Measurements from ENCODE around the gene ZNF526.

ZNF526 gene

DNA sequence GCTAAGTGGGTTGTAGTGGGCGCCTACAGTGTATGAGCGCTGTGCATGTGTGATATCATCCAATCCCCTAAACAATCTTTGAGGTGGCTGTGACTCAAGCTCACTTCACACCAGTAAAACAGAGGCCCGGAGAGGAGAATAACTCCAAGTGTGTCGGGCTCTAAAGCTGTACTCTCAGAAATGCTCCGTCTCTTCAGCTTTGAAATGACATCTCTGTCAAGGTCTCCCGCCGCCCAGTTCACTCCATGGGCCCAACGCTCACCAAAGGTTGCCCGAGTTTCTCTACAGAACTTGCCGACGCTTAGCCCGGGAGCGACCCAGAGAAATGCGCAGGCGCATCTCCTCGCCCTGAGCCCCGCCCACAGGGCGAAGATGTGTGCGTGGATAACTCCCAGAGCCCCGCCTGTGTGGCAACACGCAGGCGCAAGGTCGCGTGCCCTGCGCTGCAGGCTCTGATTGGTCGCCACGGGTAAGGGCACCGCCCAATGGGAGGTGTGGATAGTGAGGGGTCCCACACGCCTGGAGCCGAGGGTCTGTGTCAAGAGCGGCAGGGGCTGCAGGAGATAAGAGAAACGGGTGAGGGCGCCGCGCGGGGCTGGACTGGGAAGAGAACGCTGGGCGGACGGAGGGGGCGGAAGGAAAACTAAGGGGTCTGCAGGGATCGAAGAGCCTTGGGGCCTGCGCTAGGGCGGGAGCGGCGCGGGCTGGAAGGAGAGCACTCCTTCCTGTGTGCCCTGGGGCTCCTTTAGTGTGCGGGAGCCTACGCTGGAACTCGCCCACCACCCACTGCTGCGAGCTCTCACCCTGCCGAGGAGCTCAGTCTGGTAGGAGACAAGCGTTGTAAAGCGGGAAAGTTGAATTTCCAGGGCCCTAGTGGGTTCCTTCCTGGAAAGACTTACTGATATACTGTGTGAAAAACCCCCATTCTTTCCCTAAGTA is at the start of gene ZNF526:
TSS of gene ZNF526 (plus strand) at position 501 of the 939 bp plus-strand sequence. CDS start 4,092 bp downstream, outside the sequence.
- DNase-seq = peak; percentile 97

GRCh38 chr19:42170715-42171114 is 49.4 kb upstream of the ZNF526 start:
- DNase-seq = no peak

- no peak for DNase-seq
Observed at GRCh38 chr19:42172261-42172660, 47.9 kb upstream of the ZNF526 start.

DNA sequence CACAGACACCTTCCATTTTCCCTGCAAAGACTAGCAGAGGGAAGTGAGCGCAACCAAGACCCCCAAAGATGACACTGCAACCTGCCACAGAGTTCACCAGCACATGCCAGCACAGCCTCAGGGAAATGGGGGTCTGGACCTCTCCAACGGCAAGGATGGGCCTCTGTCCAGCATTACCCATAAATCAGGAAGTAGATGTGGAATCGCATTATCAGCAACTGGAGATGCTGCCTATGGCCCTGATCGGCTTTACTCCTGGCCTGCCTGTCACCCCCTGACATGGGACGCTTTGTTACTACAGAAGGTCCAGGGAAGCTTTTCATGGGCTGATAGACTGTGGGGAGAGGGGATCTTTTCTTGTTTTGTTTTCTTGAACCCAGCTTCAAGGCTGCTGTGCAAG is 46.4 kb upstream of the ZNF526 start:
- no peak for DNase-seq

DNA sequence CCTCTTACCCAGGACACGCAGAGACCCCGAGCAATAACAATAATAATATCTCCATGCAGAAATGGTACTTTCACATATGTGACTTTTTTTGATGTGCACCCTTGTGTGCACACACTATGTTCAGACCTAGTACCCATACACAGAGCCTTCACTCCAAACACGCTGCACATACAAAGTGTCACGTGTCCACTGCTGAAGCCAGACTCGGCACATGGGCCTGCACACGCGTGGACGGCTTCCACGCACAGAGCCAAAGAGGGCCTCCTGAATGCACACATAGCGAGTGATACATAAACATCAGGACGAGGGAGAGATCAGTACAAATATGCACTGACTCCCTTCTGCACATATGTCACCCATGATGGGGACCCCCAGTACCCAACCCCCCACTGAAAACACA is 45.9 kb upstream of the ZNF526 start:
- DNase-seq = no peak

GRCh38 chr19:42174958-42175734 is 45.0 kb upstream of the ZNF526 start:
- no peak for DNase-seq

DNA sequence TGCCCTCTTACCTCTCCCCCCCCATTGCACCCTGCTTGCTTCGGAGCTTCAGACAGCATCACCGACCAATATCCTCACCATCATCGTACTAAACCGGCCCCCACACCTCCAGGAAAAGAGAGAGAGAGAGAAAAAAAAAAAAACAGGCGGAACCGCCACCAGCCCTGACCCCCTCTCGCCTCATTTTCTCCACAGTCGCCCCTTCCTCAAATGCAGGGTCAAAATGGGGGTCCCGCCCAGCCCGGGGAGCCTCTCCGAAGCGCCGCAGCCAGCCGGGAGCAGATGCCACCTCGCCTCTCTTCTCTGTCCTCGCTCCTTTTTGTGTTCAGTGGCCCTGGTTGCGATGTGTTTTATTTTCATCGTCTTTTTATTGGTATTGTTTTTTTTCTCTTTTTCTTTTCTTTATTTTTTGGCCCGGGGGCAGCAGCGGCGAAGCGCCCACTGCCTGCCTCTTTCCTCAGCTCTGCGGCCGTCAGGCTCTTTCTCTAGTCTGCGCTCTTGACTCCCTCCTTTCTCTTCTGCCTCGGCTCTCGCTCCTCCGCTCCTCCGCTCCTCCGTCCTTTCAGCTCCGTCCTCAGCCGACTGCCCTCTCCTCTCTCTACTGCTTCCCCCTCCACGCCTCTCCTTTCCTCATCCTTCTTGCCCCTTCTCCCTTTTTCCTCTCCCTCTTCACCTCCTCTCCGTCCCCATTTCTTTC is 44.0 kb upstream of the ZNF526 start:
- peak; percentile 13 for DNase-seq

DNA sequence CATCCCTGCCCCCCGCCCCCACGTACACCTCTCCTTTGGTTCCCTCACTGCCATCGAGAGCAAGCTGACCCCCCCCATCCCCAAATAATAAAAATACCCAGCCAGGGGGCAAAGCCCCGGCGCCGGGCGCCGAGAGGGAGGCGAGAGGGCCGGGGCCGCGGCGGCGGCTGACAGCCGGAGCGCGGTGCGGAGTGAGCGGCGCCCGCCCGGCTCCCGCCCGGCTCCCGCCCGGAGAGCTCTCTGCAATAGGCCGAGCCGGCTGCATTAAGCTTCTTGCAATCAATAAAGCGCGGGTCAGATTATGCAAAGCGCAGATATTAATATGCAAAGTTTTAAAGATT is 43.5 kb upstream of the ZNF526 start:
- no peak for DNase-seq

- DNase-seq = peak; percentile 79
Observed at GRCh38 chr19:42176990-42177685, 43.0 kb upstream of the ZNF526 start.

GRCh38 chr19:42177686-42178019 is 42.5 kb upstream of the ZNF526 start:
- DNase-seq = no peak

GRCh38 chr19:42178791-42179674 is 41.1 kb upstream of the ZNF526 start:
- DNase-seq = no peak

DNA sequence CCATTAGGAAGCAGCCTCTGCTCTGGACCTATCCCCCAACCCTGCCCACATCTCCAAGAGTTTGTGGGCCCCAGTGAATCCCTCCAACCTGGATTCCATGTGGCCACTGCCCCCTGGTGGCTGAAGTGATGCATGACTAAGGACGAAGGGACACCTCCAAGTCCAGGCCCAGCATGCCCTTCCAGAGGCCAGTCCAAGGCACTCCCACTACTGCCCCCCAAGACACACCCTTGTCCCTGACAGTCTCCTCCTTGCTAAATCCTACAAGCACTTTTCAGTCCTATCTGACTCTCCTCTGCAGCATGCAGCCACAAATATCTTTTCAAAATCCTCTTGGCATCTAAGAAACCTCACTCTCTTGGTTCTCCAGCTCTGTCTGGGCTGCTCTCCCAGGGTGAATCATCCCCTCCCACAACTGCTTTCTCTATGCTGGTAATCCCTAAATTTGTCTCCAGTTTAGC is 35.7 kb upstream of the ZNF526 start:
- peak; percentile 86 for DNase-seq

- peak; percentile 64 for DNase-seq
Observed at GRCh38 chr19:42185277-42185676, 34.8 kb upstream of the ZNF526 start.

DNA sequence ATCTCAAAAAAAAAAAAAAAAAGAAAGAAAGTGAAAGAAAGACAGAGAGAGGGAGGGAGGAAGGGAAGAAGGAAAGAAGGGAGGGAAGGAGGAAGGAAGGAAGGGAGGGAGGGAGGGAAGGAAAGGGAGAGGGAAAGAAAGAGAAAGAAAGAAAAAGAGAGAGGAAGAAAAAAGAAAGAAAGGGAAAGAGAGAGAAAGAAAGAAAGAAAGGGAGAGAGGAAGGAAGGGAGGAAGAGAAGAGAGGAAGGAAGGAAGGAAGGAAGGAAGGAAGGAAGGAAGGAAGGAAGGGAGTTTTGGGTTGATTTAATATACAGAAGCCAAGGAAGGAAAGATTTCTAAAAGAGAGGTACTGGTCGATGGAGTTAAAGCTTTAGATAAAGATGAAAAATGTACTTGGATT is 31.4 kb upstream of the ZNF526 start:
- DNase-seq = no peak

- DNase-seq = no peak
Observed at GRCh38 chr19:42189133-42189532, 31.0 kb upstream of the ZNF526 start.

GRCh38 chr19:42191330-42191729 is 28.8 kb upstream of the ZNF526 start:
- DNase-seq = no peak

DNA sequence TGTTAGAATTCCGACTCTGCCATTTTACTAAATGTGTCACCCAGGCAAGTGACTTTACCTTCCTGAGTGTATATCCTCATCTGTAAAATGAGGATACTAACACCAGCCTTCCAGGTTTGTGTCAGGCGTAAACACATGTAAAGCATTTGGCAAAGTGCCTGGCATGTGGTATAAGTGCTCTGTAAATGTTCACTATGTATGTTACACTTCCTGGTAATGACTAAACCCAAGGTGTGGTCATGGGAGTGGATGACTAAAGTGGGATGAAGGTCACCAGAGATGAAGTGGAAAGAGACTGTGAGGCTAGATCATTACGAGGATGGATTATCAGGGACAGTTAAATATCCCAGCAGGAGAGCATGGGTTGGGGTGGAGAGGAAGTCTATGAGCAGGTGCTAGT is 28.3 kb upstream of the ZNF526 start:
- DNase-seq = peak; percentile 77

DNA sequence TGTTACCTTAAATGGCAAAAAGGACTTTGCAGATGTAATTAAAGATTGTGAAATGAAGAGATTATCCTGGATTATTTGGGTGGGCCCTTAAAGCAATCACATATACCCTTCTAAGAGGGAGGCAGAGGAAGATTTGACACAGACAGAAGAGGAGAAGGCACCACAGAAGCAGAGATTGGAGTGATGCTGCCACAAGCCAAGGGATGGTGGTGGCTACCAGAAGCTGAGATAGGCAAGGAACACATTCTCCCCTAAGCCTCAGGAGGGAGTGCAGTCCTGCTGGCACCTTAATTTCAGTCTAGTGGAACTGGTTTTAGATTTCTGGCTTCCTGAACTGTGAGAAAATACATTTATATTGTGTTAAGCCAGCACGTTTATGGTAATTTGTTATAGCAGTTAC is 26.8 kb upstream of the ZNF526 start:
- no peak for DNase-seq

DNA sequence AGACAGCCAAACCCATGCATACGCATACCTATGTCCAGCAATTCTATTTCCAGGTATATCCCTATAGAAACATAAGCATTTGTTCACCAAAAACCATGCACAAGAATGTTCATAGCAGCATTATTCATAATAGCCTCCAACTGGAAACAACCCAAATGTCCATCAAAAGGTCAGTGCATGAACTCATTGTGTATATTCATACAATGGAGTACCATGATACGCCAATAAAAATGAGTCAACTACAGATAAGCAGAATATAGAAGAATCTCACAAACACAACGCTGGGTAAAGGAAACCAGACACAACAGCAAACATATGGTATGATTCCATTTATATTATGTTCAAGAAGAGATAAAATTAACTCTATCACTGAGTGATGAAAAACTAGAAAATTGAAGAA is 26.4 kb upstream of the ZNF526 start:
- DNase-seq = no peak

DNA sequence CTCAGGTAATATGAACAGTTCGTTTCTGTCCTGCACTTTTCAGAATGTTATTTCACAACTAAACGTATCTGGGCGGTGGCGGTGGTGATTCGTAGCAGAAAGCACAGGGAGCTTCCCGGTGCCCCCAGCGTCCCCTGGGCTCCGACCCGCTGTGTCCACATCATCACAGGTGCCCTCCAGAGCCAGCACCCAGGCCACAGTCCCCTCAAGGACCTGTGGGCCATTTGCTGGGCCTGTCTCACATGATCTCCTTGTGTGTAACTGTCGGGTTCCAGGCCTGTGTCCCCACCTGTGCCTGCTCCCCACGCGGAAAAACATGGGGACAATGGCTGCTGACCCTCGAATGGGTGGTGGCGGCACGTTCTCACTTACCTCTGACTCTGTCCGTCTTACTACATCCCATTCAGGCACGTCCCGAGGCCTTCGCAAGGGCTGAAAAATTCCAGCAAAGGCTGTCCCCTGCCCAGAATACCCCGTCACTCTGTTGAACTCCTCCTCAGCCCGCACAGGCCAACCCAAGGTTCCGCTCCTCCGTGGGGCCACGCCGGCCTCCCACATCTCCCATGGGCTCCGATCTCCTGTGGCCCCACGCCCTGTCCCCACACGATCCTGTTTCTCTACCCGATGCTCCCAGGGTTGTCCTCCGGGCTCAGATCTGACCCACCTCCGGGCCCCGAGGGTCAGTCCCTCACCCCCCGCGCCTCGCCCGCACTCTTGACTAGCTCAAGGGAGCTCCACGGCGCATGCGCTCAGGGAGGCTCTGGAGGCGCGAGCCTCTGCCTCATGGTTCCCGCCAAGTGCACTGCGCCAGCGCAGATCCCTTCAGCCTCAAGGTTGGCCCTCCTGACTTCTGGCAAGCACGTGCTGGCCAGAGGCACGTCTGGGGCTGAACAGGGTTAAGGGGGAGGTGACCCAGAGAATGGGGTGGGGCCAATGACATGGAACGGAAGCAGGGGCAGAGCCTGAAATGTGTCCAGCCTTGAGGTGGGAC is 23.8 kb upstream of the ZNF526 start:
- DNase-seq = no peak

Measured in fibroblast of skin of right quadriceps (primary cell).